HL-60/S4 (cell line): Measurements from ENCODE around the gene PRMT1.

Experiments used
- in situ Hi-C: fragments of 300-500 bp; cut with MboI; formaldehyde crosslinking; loops from 2 replicates; pipeline ENCODE4 v1.14.3; 2022; ENCODE audit warnings: low sequenced_read_pairs

Gene PRMT1

GRCh38 chr19:49687566-49688316, 10.7 kb downstream of the PRMT1 start:
- in situ Hi-C loops, result no loop called here

GRCh38 chr19:49688531-49689132, 11.6 kb downstream of the PRMT1 start:
- in situ Hi-C loops, result no loop called here

- in situ Hi-C loops, result no loop called here
These were observed 12.3 kb downstream of the PRMT1 start, which contains the start of gene ADM5 for GRCh38 chr19:49689133-49690078. Gene ADM5, plus strand, starts transcription at chr19:49689594. Its CDS starts 244 bp downstream, at chr19:49689838.

- in situ Hi-C loops, result no loop called here
These were observed 13.1 kb downstream of the PRMT1 start for GRCh38 chr19:49690079-49690655.

GRCh38 chr19:49690656-49691242, 13.7 kb downstream of the PRMT1 start, which contains the start of gene CPT1C:
Gene CPT1C, plus strand, starts transcription at chr19:49691116. Its CDS starts 1,137 bp downstream, at chr19:49692253.
- in situ Hi-C loops, result no loop called here

- in situ Hi-C loops, result no loop called here
These were observed 14.4 kb downstream of the PRMT1 start for GRCh38 chr19:49691243-49692146.

- in situ Hi-C loops, result no loop called here
These were observed 15.1 kb downstream of the PRMT1 start for GRCh38 chr19:49692147-49692506.

- in situ Hi-C loops, result no loop called here
These were observed 19.0 kb downstream of the PRMT1 start for GRCh38 chr19:49696115-49696514.

- in situ Hi-C loops, result no loop called here
These were observed 19.8 kb downstream of the PRMT1 start for GRCh38 chr19:49696865-49697264.

GRCh38 chr19:49699364-49699763, 22.3 kb downstream of the PRMT1 start:
- in situ Hi-C loops, result no loop called here

- in situ Hi-C loops, result no loop called here
These were observed 23.5 kb downstream of the PRMT1 start for GRCh38 chr19:49700563-49700962.

- in situ Hi-C loops, result no loop called here
These were observed 24.3 kb downstream of the PRMT1 start for GRCh38 chr19:49701271-49701786.

- in situ Hi-C loops, result no loop called here
These were observed 28.0 kb downstream of the PRMT1 start for GRCh38 chr19:49704888-49705642.

GRCh38 chr19:49705919-49706318, 28.8 kb downstream of the PRMT1 start:
- in situ Hi-C loops, result no loop called here

GRCh38 chr19:49710372-49710951, 33.4 kb downstream of the PRMT1 start:
- in situ Hi-C loops, result no loop called here

GRCh38 chr19:49712397-49712859, 35.4 kb downstream of the PRMT1 start:
- in situ Hi-C loops, result no loop called here

GRCh38 chr19:49713236-49713845, 36.3 kb downstream of the PRMT1 start:
- in situ Hi-C loops, result no loop called here

- in situ Hi-C loops, result no loop called here
These were observed 39.1 kb downstream of the PRMT1 start for GRCh38 chr19:49716154-49716553.
